ENCODE results near the gene CDKL1.

DNA sequence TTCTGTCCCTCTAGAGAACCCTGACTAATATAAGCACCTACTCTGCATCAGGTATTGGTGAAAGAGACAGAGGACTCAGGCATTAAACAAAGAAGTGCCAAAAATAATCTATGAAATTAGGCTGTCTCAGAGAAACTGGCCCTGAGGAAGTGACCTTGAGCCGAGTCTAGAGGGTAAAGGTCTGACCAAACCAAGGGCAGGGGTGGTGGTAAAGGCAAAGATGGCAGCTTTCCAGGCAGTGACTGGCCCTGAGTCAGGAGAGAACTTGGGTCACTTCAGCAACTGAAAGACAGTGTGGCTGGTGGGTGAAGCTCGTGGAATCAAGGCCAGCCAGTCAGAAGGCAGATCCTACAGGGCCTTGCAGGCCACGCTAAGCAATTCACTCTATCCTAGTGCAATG is 30.6 kb downstream of the CDKL1 start:
- TF ChIP-seq, protein P1, sequence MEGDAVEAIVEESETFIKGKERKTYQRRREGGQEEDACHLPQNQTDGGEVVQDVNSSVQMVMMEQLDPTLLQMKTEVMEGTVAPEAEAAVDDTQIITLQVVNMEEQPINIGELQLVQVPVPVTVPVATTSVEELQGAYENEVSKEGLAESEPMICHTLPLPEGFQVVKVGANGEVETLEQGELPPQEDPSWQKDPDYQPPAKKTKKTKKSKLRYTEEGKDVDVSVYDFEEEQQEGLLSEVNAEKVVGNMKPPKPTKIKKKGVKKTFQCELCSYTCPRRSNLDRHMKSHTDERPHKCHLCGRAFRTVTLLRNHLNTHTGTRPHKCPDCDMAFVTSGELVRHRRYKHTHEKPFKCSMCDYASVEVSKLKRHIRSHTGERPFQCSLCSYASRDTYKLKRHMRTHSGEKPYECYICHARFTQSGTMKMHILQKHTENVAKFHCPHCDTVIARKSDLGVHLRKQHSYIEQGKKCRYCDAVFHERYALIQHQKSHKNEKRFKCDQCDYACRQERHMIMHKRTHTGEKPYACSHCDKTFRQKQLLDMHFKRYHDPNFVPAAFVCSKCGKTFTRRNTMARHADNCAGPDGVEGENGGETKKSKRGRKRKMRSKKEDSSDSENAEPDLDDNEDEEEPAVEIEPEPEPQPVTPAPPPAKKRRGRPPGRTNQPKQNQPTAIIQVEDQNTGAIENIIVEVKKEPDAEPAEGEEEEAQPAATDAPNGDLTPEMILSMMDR (IDR thresholded peaks at IDR 0.05) = no peak
- TF ChIP-seq POLR2A (IDR thresholded peaks at IDR 0.05) = no peak

Measured in testis (tissue), 2 donors.